NCI-H2171 treated with DMSO at 0.1 percent for 48 hours (cell line): ENCODE measurements around the gene HDHD3.
"Not testable (repeated sequence)": the region's sequence is repeated elsewhere in the genome, so short reads cannot be mapped to it uniquely, and the experiment has no call there.

Experiments used
- DNase-seq: peaks from one replicate; lab custom pipeline; 2025; lab: John Stamatoyannopoulos, UW

Gene HDHD3, protein sequence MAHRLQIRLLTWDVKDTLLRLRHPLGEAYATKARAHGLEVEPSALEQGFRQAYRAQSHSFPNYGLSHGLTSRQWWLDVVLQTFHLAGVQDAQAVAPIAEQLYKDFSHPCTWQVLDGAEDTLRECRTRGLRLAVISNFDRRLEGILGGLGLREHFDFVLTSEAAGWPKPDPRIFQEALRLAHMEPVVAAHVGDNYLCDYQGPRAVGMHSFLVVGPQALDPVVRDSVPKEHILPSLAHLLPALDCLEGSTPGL

DNA sequence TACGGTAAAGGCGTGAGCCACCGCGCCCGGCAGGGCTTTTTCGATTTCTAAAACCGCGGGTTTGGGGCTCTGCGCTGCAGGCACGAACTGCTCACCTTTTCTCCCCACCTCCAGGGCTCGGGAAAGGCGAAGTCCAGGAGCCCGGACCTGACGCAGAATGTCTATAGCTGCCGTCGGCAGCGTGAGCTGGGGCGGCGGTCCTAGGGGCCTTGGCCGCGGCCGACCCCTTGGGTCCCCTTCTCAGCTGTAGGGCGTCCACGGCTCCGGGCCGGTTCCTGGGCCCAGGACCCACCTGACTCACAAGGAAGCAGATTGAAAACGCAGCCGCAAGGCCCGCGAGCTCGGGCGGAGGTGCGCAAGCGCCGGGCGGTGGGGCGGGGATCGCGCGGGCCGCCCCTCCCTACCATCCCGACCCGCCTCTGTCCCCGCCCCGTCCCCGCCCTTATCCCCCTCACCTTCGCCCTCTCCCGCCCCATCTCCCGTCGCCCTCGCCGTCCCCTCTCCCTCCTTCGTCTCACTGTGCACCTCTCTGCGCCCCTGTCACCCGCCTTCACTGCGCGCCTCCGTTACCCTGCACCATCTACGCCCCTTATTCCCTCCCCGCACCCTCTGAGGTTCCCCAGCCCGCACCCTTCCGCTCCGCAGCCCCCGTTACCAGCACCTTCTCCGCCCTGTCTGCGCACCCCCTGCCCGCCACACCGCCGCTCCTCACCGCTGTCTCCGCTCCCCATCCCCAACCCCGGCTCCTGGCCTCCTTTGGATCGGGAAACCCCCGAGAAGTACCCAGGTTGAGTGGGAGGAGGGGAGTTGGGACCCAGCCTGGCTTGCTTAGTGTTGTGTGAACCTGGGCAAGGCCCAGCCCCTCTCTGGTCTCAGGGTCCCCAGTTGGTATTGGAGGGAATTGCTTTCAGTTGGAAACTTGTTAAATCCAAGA, at the start of gene HDHD3:
TSS of gene HDHD3 (minus strand) at position 353 of the 934 bp plus-strand sequence. CDS start 2,632 bp downstream, outside the sequence.
- peak; percentile 84 for DNase-seq

DNA sequence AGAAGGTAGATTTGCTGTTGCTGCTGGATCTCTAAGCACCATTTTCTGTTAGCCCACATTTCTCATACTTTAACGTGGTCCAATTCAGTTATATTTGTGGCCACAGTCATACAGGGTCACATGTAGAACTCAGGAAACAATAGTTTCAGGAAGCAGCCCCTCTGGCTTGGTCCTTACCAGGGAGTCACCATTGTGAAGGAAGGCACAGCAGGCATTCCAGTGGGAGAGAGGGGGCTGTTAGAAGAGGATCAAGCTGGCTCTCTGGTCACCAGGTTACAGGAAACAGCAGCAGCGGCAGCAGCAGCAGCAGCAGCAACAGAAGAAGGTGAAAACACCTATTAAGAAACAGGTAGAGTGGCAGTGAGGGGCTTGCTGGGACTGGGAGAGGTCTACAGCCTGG, 48.3 kb upstream of the HDHD3 start:
- no peak for DNase-seq

DNA sequence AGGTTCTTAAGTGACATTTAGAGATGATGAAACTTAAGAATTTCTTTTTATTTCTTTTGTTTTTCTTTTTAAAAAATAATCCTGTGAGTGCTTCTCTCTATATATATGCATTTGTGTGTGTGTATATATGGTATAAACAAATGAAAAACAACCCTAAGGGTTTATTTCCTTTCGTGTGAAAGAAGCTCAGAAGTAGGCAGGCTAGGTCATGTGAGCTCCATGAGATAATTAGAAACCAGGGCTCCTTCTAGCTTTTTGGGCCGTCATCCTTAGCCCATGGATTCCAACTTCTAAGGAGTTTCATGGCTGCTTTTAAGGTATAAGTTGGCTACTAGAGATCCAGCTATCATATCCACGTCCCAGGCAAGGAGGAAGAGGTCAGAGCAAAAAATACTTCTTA, 44.9 kb upstream of the HDHD3 start:
- DNase-seq: no peak

DNA sequence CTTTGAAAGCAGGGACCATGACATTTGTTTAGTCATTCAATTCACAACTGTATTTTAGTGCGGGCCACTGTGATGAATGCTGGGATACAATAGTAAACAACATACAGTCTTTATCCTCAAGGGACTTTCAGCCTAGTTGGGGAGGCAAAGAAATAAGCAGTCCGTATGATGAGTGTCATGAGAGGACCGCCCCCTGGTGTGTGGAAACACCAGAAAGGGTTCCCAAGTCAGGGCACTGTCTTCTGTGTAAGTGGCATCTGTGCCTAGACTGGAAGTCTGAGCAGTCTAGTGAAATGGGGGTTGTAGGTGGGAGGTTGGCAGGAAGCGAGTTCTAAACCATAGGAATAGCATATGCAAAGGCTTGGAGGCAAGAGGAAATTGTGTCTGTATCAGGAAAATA, 40.6 kb upstream of the HDHD3 start:
- no peak for DNase-seq

DNA sequence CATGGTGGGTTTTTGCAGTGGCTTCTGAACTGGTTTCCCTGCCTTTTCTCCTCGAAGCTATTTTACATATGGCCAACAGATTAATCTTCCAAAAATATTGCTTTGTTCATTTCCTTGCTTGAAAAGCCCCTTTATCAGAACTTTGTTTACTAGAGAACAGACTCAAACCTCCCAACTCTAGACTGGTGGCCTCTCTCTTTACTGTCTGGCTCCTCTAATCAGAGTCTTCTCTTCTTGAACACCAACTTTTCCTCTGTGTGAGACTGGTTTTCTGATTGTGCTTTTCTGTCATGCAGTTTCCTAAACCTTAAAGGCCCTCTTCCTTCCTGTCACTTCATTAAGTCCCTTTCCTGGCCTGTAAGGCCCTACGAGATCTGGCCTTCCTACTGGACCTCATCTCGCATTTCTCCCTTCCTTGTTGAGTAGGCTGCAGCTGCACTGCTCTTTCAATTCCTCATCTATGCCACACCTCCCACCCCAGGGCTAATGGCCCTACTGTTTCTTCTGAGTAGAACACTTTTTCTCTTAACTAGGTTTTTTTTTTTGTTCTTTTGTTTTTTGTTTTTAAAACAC, 39.4 kb upstream of the HDHD3 start:
- no peak for DNase-seq

DNA sequence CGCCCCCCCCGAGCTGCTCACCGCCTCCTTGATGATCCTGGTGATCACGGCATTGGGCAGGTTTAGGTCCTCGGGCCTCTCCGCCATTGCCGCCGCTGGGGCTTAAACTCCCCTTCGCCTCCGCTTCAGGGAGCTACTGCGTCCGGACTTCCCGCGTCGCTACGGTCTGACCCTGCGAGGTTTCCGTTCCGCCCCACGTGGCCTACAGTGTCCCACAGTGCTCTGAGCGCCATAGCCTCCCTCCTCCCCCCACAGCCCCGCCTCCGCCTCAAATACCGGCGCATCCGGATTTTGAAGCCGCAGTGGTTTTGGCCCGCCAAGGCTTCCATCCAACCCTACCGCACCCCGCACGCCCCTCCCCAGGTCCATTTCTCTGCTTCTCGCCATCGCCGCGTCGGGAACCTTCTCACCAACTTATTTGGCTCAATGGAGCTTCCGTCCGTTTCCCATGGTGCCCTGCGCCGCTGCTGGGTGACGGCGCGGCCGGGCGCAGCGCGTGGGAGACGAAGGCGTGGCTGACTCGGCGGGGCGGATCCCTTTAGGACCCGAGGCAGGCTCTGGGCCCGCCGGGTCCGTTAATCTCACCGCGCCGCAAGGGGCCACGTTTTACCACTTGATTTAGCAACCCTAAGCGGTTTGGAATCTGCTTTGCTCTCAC, 33.5 kb upstream of the HDHD3 start, which contains the start of the genes C9orf43 and POLE3:
TSS of gene C9orf43 (plus strand) at position 541 of the 658 bp plus-strand sequence. CDS start 2,747 bp downstream, outside the sequence.
TSS of gene POLE3 (minus strand) at position 469 of the 658 bp plus-strand sequence. CDS start at position 87, 382 bp downstream.
- DNase-seq: peak; percentile 98

DNA sequence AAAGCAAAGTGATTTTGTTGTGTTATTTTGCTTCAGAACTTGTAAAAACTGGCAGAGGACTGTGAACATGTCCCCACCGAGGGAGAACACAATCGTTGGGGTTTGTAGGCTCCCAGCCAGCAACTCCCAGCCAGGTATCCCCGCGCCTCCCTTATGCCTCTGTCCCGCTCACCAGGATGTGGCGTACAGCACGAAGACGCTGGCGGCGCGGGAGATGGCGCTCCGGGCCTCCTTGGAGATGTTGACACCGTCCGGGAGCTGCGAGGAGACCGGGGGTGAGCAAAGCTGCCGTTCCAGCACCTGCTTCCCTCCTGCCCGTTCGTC, 33.1 kb upstream of the HDHD3 start:
- DNase-seq: no peak

DNA sequence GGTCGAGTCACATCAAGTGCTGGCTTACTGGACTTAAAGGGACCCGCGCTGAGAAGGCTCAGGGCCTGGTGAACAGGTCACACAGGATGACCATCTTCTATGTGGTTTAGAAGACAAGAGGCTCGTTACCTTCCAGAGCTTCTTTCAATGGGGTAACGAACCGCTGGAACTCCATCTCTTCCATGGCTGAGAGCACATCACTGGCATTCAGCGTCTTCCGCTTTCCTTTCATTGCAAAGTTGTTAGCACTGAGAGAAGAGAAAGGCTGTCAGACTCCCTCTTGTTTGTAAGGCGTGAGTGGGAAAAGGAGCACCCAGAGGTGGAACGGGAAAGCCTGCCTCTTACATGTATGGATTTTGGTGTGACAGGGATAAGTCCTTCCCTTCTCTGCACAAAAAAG, 32.7 kb upstream of the HDHD3 start:
- DNase-seq: no peak

DNA sequence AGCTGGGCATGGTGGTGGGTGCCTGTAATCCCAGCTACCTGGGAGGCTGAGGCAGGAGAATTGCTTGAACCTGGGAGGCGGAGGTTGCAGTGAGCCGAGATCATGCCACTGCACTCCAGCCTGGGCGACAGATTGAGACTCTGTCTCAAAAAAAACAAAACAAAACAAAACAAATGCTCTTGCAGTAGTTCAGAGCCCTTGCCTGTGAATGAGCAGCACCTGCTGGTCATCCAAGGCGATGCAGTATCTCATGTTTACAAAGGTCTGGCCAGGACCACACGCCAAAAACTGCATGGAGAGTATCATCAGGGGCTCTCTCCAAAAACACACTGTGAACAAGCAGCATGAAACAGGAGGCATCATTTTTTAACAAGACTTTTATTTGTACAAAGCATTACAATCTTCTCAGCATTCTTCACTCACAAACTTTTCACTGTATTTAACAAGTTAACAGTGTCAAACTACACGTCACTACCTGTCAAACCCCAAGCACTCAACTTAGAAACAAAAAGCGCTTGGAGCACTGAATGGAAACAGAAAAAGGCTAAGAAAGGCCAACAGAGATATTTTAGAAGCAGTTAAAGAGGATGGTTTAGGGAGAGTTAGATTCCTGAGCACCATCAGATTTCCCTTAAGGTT, 30.2 kb upstream of the HDHD3 start:
- peak; percentile 85 for DNase-seq

DNA sequence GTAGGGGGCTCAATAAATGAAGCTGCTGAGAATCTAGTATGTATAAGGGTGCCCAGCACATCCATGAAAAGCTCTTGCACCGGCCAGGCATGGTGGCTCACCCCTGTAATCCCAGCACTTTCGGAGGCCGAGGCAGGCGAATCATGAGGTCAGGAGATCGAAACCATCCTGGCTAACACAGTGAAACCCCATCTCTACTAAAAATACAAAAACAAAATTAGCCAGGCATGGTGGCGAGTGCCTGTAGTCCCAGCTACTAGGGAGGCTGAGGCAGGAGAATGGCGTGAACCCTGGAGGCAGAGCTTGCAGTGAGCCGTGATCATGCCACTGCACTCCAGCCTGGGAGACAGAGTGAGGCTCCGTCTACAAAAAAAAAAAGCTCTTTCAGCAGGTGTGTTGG, 29.6 kb upstream of the HDHD3 start:
- DNase-seq: not testable (repeated sequence)

DNA sequence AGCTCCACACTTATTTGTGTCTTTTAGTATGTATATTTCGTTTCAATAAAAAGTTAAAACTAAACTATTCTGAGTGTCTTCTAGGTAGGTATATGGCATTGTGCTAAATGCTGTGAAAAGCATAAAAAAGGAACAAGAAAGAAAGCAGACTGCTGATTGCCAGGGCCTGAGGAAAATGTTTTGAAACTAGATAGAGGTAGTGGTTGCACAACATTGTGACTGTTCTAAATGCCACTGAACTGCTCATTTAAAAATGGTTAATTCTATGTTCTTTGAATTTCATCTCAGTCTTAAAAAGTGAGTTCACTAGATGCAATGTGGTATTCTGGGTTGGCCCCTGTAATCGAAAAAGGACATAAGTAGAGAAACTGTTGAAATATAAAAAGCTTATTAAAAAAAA, 26.9 kb upstream of the HDHD3 start:
- DNase-seq: no peak

DNA sequence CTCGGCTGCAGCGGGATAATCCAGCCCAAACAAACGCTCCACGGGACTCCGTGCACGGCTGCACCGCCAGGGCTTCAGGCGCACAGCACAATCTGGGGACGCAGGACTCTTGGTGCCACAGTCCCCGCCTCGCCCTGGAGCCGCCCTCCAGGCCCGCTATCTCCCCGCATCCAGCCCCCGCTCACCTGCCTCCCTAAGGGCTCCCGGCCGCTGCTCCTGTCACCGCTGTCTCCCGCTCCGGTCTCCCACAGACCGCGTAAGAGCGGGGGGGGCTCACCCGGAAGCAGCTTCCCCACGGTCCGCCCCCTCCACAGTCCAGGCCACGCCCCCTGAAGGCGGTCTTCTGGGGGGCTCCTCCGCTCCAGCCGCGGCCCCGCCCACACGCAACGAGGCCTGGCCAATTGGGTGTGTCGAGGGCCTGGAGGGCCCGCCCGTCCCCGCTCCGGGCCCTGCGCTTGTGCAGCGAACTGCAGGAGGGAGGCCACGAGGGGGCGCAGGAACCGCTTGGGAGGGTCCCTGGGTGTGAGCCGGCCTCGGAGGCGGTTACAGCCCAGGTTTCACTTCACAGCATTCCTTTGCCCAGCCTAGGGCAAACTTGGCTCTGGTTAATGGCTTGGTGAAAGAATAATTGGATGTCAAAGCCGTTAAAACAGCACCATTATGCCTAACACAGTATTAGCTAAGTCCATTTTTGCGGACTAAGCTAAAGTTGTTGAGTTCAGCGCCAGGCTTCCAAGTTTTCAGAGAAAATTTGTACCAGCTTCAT, 24.4 kb upstream of the HDHD3 start, which contains the start of gene ALAD:
TSS of gene ALAD (minus strand) at position 258 of the 766 bp plus-strand sequence. CDS start 7,725 bp downstream, outside the sequence.
- peak; percentile 97 for DNase-seq

DNA sequence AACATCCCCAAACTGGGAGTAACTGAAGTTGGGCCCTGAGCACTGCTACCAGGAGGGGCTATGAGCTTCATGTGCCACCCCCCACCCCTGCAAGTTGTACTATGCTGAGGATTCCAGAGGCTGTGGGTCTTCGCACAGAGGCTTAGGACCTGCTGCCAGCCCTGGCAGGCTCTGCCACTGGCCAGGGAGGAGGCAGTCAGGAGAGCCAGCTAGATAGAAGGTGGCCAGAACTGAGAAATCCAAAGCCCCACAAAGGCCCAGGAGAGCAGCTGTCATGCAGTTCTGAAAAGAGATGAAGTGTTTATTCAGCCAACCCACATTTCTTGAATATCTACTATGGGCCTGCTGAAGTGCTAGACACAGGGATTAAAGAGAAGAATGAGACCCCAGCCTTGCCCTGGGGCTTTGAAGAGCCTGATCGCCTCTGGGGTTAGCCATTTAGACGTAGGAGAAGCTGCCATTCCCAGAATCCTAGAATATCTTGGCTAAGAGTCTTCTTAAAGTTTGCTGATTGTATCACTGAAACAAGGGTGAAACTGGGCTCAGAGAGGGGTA, 22.9 kb upstream of the HDHD3 start:
- no peak for DNase-seq

DNA sequence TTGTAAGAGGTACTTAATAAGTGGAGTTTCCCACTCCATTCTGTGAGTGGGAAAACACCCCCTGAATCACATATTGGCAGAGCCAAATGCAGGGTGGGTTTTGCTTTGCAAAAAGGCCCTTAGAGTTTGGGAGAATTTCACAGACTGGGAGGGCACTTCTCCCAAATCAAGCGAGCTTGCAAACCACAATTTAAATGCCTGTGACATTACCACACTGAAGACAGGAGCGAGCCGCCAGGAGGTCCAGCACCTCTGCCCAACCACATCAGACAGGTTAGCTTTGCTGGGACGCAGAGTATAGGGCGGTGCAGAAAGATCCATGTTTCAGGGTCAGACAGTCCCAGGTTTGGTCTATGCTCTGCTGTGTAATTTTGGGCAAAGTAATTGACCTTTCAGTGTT, 22.0 kb upstream of the HDHD3 start:
- no peak for DNase-seq

DNA sequence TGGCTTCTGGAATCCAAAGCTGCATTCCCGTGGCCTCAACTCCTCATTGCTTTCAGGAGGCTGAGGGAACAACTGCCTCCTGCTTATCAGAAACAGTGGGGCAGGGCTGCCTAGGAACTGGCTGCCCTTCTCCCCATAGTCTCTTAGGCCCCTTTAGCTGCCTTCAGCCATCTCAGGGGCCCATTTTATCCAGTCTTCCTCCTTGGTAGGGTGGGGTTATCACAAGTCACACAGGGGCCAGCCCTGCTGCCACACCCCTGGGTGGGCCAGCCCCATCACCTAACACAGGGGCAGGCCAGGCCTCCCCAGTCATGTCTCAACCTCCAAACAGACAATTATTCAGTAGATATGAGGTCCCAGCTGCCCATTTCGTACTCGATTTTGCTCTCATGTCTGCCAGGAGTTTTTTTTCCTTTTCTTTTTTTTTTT, 20.4 kb upstream of the HDHD3 start:
- no peak for DNase-seq

DNA sequence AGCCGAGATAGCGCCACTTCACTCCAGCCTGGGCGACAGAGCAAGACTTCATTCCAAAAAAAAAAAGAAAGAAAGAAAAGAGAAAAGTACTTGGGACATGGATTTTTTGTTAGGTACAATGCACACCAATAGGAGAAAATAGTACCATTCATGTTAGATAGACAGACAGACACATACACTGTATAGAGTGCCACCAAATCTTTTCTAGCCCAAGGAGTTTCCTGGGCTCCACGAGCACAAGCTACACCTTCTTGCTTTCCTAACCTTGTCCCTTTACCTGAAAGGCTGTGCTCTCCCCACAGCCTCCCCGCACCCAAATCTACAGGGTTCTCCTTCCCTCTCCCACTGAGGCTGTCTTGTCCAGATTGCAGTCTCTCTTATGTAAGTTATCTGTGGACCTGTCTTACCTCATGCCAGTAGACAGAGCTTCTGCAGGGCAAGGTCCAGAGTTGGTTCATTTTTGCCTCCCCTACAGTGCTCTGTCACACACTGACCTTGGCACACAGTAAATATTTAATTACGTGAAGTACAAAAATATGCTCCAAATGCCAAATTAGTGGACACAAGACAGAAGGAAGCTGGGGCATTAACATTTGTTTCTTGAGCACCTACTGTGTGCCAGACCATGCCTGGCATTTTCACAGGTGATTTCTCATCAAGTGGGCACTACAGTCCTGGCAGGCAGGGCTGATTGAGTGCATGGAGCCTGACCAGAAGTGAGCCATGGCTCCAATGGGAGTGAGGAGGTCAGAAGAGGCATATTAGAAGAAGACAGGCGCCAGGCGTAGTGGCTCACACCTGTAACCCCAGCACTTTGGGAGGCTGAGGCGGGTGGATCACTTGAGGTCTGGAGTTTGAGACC, 18.4 kb upstream of the HDHD3 start:
- DNase-seq: no peak

DNA sequence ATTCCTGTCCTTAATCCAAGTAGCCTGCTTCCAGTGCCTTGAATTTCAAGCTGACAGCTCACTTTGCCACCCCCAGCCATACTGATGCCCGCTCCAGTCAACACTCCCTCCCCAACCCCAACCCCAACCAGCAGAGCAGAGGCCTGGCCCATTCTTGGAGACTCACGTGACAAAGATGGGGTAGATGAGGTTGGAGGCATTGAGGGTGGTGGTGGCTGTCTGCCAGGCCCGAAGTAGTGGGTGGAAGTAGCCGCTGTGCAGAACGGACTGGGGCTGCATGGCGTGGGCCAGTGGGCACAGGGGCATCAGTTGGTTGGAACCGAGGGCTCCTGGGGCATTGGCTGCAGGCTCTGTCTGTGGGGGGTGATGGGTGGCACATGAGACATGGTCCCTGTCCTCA, 16.5 kb upstream of the HDHD3 start:
- DNase-seq: no peak

DNA sequence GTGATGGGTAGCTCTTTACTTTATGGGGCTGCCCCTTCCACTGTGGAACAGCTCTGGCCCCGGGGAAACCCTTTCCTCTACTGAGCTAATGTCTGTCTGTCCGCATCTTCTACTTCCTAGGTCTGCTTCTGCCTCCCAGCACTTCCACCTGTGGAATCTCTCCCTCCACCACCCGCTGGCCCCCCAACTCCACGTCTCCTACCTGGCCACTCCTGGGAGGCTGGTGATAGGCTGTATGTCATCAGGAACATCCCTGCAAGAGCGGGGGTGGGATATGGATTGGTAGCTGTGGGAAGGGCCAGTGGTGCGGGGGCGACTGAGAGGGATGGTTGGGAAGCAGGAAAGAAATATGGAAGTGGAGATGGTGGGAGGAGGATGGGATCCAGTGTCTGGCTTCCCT, 15.1 kb upstream of the HDHD3 start:
- no peak for DNase-seq

DNA sequence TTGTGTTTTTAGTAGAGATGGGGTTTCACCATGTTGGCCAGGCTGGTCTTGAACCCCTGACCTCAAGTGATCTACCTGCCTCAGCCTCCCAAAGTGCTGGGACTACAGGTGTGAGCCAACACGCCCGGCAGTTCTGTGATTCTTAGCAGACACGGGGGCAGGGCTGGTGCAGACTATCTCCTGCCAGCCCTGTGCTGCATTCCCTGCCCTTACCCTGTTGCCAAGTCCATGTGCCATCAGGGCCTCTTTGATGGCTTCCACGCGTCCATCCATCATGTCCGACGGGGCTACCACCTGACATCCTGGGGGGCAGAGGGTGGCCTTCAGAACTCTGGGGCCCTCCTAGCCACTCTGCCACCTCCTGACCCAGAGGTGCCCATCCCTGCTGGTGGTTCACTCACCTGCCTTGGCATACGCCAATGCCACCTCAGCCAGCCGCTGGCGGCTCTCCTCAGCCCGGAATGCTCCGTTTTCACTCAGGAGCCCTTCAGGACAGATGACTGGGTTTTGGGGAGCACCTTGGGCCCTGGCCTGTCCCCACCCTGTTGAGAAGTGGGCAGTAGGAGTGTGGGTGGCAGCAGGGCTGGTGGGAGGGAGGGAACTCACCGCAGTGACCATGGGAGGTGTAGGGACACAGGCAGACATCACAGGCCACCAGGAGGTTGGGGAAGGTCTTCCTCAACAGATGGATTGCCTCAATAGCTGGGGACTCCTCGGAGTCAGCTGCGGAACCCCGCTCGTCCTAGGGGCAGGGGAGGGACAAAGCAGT, 13.6 kb upstream of the HDHD3 start:
- no peak for DNase-seq
